Muscle layer of duodenum (tissue), 2 donors: ENCODE results near the gene KCNJ15.

Source experiments
- H3K27ac ChIP-seq: one replicate; pipeline ENCODE4 v1.7.0; 2013; ENCODE audit warnings: mild to moderate bottlenecking, low read length
- H3K27me3 ChIP-seq: one replicate; pipeline ENCODE4 v1.7.0; 2013; ENCODE audit warnings: low read depth, mild to moderate bottlenecking, control low read depth, low read length
- H3K36me3 ChIP-seq, 2 donors: one replicate each; pipeline ENCODE4 v1.7.0; 2013; ENCODE audit warnings: low read length in 2 of 2, control low read depth in 1 of 2, mild to moderate bottlenecking in 1 of 2; ENCODE audit not compliant: insufficient read depth in 2 of 2, control insufficient read depth in 1 of 2
- H3K4me1 ChIP-seq, 2 donors: one replicate each; pipeline ENCODE4 v1.7.0; 2013; ENCODE audit warnings: low read length in 2 of 2, mild to moderate bottlenecking in 2 of 2, control low read depth in 1 of 2, moderate library complexity in 1 of 2; ENCODE audit not compliant: insufficient read depth in 2 of 2, control insufficient read depth in 1 of 2
- H3K4me3 ChIP-seq, 2 donors: one replicate each; pipeline ENCODE4 v1.7.0; 2013; ENCODE audit warnings: low read length in 2 of 2, low read depth in 1 of 2, mild to moderate bottlenecking in 1 of 2
- H3K9me3 ChIP-seq, 2 donors: one replicate each; pipeline ENCODE4 v1.7.0; 2013; ENCODE audit warnings: low read length in 2 of 2, control low read depth in 1 of 2, mild to moderate bottlenecking in 1 of 2; ENCODE audit not compliant: control insufficient read depth in 1 of 2
- donor health status: healthy.

The KCNJ15 gene

DNA sequence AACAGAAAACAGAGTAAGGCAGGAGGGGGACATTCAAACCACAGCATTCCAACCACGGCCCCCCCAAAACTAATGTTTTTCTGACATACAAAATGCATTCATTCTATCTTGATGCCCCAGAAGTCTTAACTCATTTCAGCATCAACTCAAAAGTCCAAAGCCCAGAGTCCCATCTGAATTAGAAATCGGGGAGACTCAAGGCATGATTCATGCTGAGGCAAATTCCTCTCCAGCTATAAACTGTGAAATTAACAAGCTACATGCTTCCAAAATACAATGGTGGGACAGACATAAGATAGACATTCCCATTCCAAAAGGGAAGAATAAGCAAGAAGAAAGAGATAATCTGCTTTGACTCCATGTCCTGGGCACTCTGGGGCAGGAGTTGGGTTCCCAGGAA is 73.9 kb downstream of the KCNJ15 start:
- Histone ChIP-seq H3K27ac (no peak overlapping the region), H3K9me3 (no peaks in the 10 kb centered on the region), H3K4me1 (no peaks in the 10 kb centered on the region)

DNA sequence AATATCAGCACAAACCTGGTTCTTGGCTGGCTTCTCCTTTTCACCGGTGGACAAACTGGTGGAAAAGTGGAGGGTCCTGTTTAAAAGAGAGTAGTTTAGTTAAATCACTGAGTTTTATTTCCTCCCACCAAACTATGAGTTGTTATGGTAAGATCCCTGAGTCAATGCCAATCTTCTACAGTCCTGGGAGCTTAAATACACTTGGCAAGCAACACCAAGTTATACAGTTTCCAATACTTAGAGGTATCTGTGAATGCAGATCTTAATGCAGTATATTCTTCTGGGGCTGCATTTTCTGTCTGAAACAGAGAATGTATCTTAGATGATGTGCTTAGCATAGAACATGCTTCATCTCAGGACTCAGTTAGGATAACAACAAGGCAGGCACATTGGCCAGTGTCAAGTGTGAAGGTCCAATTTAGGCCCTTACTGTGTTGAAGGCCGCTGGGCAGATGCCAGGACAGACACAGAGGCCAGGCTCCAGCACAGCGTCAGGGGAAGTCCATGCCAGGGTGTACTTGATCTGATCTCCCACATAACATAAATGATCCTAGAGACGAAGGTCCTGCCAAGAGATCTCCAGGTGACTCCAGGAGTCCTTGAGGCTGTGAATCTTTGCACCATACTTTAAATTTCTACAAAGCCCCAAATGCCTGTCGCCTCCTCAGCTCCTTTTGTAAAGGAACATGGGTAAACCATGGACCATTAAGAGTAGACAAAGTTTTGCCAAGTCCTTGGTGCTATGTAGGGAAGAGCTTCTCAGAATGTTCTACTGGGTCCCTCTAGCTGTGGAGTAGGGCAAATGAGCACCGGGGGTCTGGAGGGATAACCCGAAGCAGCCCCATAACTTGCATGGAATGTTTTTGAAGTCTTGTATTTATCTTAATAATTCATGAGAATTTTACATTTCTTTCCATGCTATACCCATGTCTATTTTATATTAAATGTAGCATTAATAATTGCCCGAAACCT is 76.8 kb downstream of the KCNJ15 start:
- Histone ChIP-seq H3K9me3 (no peaks in the 10 kb centered on the region), H3K4me3 (no peak overlapping the region), H3K27ac (no peak overlapping the region), H3K4me1 (no peaks in the 10 kb centered on the region), H3K36me3 (no peaks in the 10 kb centered on the region), H3K27me3 (no peaks in the 10 kb centered on the region)

More for the DNA sequence above, 73.9 kb downstream of the KCNJ15 start:
- H3K36me3 ChIP-seq, result no peaks in the 10 kb centered on the region
- no peak overlapping the region for H3K4me3 ChIP-seq
- no peaks in the 10 kb centered on the region for H3K27me3 ChIP-seq

DNA sequence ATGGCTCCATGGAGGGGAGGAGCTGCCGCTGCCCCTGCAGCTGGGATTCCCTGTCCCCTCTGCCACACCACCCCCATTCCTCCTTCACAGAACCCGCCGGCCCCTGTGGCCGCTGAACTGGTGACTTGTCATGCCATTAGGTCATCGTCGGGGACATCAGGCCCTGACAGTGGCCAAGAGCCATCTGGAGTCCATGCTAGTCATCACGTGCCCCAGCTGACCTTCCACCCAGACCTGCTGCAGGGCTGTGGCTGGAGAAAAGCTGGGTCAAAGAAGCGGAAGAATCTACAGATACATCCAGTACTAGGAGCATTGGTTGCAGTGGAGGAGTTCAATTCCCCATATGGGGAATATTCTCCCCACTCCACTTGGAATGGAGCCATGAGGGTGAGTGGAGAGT is 78.1 kb downstream of the KCNJ15 start:
- Histone ChIP-seq H3K27ac (no peak overlapping the region), H3K27me3 (no peaks in the 10 kb centered on the region), H3K36me3 (no peaks in the 10 kb centered on the region), H3K4me3 (no peak overlapping the region), H3K9me3 (no peaks in the 10 kb centered on the region), H3K4me1 (no peaks in the 10 kb centered on the region)

DNA sequence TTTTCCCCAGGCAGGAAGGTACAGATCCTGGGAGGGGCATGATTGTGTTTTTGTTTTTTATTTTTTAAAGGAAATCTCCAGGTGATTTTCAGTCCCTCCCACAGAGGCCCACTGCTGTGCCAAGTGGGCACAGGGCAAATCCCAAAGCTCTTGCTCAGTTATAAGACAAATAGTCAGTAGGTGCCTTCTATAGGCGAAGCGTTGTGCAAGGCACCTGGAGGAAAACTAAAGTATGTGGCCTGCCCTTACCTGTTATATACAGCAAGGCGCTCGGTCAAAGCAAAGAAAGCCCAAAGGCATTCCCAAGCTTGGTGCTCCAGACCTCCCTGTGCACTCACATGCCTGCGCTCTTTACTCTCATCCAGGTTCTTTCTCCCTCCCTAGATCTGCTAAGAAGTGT is 81.0 kb downstream of the KCNJ15 start:
- H3K27me3 ChIP-seq, result no peaks in the 10 kb centered on the region
- H3K9me3 ChIP-seq, result no peaks in the 10 kb centered on the region
- H3K27ac ChIP-seq, result no peak overlapping the region
- no peaks in the 10 kb centered on the region for H3K36me3 ChIP-seq
- H3K4me1 ChIP-seq, result no peaks in the 10 kb centered on the region
- H3K4me3 ChIP-seq, result no peak overlapping the region

DNA sequence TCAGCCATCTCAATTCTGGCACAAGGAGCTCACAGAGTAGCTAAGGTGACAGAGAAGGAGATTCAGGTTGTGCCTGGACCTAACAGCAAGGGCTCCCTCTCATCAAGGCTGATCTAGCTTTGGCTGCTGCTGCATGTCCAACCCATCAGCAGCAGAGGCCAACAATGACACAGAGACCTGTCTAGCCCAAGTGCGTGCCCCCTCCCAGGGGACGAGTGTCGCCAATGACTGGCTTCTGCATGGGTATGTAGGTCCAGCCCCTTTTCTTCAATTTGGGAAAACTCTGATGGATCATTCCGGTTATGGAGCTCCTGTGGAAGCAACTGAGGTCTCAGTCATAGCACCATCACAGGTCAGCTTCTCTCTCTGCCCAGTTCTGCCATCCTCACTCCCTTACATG is 83.3 kb downstream of the KCNJ15 start:
- no peaks in the 10 kb centered on the region for H3K9me3 ChIP-seq
- H3K4me3 ChIP-seq, result no peak overlapping the region
- no peaks in the 10 kb centered on the region for H3K36me3 ChIP-seq
- no peaks in the 10 kb centered on the region for H3K27me3 ChIP-seq
- no peaks in the 10 kb centered on the region for H3K4me1 ChIP-seq
- no peak overlapping the region for H3K27ac ChIP-seq

DNA sequence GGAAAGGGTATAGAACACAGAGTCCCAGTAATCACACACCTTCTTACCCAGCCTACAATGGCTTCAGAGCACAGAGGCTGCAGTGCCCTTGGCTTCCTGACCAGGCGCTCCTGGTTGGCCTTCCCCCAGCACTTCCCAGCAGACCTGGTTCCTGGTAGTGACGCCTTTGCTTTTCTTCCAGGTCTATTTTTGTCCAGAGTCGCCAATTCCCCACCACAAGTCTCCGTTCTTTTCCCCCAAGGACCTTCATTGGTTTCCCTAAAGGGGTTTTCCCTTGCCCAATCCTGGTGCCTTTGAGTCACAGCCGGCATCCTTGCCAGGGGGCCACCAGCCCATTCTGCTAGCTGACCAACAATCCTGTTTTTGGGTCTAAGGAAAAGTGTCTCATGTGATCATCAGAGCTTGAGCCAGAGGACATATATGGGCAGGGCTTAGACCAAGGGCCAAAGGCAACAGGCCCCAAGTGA is 84.8 kb downstream of the KCNJ15 start:
- no peak overlapping the region for H3K27ac ChIP-seq
- no peaks in the 10 kb centered on the region for H3K9me3 ChIP-seq
- H3K4me1 ChIP-seq, result no peaks in the 10 kb centered on the region
- no peaks in the 10 kb centered on the region for H3K36me3 ChIP-seq
- no peaks in the 10 kb centered on the region for H3K27me3 ChIP-seq
- no peak overlapping the region for H3K4me3 ChIP-seq

DNA sequence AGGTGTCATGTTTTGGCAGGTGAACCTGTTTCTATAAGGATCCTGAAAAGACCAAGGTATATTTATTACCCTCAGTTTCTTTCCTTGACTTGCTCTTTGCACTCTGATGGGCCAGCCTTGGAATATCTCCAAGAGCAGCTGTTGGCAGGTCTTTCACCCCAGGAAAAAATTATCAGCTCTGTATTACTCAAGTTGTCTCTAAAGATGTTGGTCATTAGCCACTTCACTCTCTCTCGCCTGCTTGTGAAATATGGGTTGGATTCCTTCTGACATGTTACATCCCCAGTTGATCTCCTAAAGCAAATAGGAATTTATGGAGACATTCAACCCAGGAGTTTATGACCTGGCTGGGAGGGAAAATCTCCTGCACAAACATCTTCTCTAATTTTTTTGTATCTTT is 85.9 kb downstream of the KCNJ15 start:
- H3K27ac ChIP-seq, result no peak overlapping the region
- H3K4me1 ChIP-seq, result no peaks in the 10 kb centered on the region
- H3K27me3 ChIP-seq, result no peaks in the 10 kb centered on the region
- no peak overlapping the region for H3K4me3 ChIP-seq
- no peaks in the 10 kb centered on the region for H3K36me3 ChIP-seq
- H3K9me3 ChIP-seq, result no peaks in the 10 kb centered on the region

DNA sequence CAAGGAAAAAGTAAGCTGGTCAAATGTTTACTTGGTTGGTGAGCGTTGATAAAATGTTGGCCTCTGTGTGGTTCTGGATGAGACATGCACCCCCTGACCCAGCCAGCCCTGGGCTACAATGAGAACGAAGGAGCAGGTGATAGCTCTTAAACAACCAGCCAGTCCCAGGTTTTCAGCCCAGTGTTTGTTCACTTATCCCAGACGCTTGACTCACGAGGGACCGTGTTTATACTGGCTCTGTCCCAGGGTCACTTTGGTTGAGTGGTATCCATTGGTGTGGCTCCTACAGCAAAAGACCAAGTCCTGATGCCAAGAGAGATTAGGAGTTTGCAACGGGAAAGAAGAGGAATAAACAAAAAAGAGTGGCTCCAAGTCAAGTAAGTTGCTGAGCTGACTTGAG is 86.9 kb downstream of the KCNJ15 start:
- no peaks in the 10 kb centered on the region for H3K36me3 ChIP-seq
- H3K27me3 ChIP-seq, result no peaks in the 10 kb centered on the region
- no peak overlapping the region for H3K4me3 ChIP-seq
- no peaks in the 10 kb centered on the region for H3K4me1 ChIP-seq
- H3K9me3 ChIP-seq, result no peaks in the 10 kb centered on the region
- no peak overlapping the region for H3K27ac ChIP-seq

DNA sequence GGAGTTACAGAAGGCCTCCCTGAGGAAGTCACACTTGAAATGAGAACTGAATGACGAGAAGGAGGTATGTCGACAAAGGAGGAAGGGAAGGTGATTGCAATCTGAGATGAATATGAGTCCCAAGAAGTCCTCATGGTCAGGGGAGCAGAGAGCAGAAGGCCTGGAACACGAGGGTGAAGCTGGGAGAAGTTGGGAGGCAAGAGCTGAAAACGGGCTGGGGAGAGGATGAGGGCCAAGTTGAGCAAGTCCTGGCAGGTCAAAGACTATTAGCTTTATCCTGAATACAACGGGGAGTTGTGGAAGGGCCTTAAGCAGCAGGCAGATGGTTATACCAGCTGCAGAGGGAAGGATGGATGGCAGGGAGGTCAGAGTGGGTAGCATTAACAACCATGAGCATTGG is 89.5 kb downstream of the KCNJ15 start:
- H3K4me3 ChIP-seq, result no peak overlapping the region
- no peak overlapping the region for H3K27ac ChIP-seq
- no peaks in the 10 kb centered on the region for H3K36me3 ChIP-seq
- no peaks in the 10 kb centered on the region for H3K9me3 ChIP-seq
- H3K27me3 ChIP-seq, result no peaks in the 10 kb centered on the region
- H3K4me1 ChIP-seq, result no peaks in the 10 kb centered on the region

DNA sequence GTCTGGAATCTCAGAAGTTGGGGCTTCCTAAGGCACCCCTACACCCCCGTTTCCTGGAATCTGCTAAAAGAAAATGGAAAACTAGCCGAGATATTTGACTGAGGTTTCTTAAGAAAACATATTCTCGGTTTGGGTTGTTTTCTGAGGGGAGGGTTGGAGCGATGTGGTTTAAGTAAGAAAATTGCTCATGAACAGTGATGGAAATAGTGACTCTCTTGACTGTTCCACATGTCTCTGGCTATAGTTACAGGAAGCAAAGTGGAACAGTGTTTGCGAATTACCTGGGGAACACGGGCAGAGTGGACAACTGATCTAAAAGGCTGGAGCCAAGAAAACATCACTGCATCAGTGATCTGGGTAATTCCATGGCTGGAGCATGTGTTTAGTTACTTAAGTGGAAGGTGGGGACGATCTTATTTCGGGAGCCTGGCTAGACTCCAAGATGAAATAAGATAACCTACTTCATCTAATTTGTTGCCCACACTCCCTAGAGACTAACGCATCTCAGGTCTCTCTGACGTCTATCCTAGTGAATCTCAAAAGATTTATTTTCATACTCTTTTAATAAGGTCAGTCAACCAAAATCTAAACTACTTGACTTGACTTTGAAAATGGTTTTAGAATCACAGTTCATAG is 92.4 kb downstream of the KCNJ15 start:
- no peaks in the 10 kb centered on the region for H3K27me3 ChIP-seq
- no peak overlapping the region for H3K27ac ChIP-seq
- no peak overlapping the region for H3K4me3 ChIP-seq
- no peaks in the 10 kb centered on the region for H3K36me3 ChIP-seq
- peaks cover 0 to 5% of the 10 kb centered on the region in 2 donors for H3K4me1 ChIP-seq
- no peaks in the 10 kb centered on the region for H3K9me3 ChIP-seq

DNA sequence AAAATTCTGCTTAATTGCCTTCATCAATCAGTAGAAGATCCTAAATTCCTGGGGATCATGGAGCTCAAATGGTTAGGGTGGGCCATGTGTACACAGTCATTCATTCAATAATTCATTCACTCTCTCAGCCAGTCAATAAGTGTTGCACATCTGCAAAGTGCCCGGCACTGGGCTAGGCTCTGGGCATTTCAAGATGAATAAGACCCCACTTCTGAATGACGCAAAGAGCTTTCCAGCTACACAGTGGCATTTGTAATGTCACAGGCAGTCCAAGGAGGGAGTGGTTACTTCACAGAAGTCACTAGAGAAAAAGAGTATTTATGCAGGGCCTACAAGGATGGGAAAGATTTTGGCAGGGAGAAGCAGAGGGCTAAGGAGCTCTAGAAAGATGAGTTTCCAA is 93.2 kb downstream of the KCNJ15 start:
- H3K4me3 ChIP-seq, result no peak overlapping the region
- peaks cover 0 to 5% of the 10 kb centered on the region in 2 donors for H3K4me1 ChIP-seq
- H3K36me3 ChIP-seq, result no peaks in the 10 kb centered on the region
- H3K27me3 ChIP-seq, result no peaks in the 10 kb centered on the region
- H3K9me3 ChIP-seq, result no peaks in the 10 kb centered on the region
- no peak overlapping the region for H3K27ac ChIP-seq
